Activated CD8-positive, alpha-beta memory T cell treated with anti-CD3 and anti-CD28 coated beads, Interleukin-2, amount 50 U/mL, for 24 hours (primary cell): ENCODE results near the gene R3HCC1L.
"Not testable (repeated sequence)": the region's sequence is repeated elsewhere in the genome, so short reads cannot be mapped to it uniquely, and the experiment has no call there.

Experiments
- DNase-seq: peaks from one replicate; pipeline ENCODE4 v3.0.0-alpha.2; 2020; ENCODE audit errors: extremely low read depth

Gene R3HCC1L

DNA sequence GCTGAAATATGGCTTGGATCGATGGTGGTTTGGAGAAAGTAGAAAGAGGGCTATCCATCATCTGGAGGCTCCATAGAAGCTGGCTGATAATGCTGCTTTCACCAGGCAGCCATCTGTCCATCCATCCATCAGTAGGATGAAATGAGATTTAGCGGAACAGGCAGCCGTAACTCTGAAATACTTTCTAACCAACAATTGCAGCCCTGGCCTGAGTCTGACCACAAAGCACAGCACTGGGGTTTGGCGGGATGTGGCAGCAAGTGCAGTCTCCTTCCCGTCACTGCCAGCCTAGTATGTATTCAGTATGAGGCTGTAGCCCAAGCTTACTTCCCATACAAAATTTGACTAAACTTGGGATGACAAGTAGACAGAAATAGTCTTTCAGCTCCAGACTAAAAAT, 38.0 kb downstream of the R3HCC1L start:
- DNase-seq, result no peak

DNA sequence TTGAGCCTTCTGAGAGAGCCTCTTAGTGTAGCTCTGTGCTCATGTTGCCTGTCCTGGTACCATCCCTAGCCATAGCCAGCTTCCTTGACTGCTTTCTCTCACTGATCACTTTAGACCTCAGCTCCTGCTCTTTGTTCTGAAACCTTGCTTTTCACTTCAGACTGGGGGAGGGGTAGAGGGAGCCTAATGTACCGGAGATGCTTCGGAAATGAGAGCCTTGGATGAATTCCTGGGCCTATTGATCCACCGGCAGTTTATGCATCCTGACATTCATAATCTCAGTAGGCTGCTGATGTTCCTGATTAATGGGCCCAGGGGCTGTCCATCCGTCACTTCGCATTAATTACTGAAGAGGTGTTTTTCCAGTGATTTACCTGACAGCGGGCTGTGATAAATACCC, 38.8 kb downstream of the R3HCC1L start:
- DNase-seq, result no peak

DNA sequence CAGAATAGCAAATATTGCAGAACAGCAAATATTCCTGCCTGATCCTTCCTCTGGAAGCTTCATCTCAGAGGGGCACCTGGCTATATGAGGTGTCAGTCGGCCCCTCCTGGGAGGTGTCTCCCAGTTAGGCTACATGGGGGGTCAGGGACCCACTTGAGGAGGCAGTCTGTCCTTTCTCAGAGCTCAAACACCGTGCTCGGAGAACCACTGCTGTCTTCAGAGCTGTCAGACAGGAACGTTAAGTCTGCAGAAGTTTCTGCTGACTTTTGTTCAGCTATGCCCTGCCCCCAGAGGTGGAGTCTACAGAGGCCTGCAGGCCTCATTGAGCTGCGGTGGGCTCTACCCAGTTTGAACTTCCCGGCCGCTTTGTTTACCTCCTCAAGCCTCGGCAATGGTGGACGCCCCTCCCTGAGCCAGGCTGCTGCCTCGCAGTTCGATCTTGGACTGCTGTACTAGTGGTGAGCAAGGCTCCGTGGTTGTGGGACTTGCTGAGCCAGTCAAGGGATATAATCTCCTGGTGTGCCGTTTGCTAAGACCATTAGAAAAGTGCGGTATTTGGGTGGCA, 48.0 kb downstream of the R3HCC1L start:
- not testable (repeated sequence) for DNase-seq

DNA sequence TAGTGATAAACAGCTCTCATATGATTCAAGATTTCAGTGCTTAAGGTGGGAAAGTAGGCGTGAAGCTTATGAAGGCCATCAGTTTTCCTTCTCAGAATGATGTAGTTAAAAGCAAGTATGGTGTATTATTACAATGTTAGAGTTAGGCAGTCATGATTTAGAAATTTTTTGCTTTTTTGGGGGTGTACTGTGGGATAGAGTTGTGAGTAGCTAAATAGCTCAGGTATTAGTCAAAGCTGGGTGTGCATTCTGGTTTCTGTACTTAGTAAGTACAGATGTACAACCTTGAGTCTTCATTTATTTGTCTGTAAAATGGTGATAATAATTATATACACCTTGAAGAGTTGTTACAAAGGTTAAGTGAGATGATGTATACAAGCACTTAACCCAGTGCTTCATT, 52.2 kb downstream of the R3HCC1L start:
- DNase-seq, result no peak

DNA sequence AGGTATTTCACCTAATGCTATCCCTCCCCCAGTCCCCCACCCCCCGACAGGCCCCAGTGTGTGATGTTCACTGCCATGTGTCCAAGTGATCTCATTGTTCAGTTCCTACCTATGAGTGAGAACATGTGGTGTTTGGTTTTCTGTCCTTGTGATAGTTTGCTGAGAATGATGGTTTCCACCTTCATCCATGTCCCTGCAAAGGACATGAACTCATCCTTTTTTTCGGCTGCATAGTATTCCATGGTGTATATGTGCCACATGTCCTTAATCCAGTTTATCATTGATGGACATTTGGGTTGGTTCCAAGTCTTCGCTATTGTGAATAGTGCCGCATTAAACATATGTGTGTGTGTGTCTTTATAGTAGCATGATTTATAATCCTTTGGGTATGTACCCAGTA, 56.3 kb downstream of the R3HCC1L start:
- not testable (repeated sequence) for DNase-seq

DNA sequence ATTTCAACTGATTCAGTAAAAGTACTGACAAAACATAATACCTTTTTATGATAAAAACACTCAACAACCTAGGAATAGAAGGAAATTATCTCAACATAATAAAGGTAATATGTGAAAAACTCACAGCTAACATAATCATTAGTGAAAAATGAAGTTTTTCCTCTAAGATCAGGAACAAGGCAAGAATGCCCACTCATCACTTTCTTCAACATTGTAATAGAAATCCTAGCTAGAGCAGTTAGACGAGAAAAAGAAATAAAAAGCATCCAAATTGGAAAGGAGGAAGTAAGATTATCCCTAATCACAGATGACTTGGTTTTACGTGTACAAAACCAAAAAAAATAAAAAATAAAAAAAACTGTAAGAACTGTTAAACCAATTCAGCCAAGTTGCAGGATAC, 58.6 kb downstream of the R3HCC1L start:
- DNase-seq, result no peak

DNA sequence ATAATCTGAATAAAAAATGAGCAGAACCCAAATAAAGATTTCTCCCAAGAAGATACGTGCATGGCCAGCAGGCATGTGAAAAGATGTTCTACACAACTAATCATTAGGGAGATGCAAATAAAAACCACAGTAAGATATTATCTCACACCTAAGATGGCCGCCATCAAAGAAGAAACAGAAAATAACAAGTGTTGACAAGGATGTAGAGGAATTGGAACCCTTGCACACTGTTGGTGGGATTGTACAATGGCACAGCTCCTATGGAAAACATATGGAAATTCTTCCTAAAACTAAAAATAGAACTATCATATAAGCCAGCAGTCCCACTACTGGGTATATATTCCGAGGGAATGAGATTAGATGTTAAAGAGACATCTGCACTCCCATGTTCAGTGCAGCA, 60.2 kb downstream of the R3HCC1L start:
- no peak for DNase-seq

DNA sequence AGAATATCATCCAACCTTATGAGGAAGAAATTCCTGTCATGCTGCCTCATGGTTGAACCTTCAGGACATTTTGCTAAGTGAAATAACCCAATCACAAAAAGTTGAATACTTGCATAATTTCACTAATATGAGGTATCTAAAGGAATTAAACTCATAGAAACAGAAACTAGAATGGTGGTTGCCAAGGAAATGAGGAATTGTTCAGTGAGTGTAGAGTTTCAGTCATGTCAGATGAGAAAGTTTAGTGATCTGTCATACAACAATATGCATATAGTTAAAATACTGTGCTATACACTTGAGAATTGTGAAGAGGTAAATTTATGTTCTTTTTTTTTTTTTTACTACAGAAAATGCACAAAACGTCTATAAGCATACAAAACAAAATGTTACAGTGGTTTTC, 60.7 kb downstream of the R3HCC1L start:
- DNase-seq, result no peak

DNA sequence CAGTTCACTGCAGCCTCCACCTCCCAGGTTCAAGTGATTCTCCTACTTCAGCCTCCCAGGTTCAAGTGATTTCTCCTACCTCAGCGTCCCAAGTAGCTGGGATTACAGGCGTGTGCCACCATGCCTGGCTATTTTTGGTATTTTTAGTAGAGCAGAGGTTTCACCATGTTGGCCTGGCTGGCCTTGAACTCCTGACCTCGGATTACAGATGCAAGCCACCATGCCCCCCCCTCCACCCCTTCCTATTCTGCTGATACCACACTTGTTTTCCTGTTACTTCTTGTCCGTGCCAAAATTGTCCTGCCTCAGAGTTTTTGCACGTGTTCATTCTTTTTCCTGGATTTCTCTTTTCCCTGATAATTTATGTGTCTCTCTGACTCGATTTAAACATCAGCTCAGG, 62.5 kb downstream of the R3HCC1L start:
- DNase-seq, result no peak

DNA sequence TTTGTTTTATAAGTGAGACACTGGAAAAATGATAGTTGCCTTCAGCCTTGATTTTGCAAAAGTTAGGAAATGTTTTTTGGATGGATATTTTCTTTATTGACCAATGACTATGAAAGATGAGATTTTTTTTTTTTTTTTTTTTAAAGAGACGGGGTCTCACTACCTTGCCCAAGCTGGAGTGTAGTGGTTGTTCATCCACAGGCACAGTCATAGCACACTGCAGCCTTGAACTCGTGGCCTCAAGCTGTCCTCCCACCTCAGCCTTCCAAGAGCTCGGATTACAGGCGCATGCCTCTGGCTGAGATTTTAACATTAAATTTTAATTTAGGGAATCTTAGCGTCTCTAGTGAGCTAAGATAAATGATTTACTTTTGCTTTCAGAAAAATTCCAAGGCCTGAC, 67.3 kb downstream of the R3HCC1L start:
- DNase-seq, result no peak

DNA sequence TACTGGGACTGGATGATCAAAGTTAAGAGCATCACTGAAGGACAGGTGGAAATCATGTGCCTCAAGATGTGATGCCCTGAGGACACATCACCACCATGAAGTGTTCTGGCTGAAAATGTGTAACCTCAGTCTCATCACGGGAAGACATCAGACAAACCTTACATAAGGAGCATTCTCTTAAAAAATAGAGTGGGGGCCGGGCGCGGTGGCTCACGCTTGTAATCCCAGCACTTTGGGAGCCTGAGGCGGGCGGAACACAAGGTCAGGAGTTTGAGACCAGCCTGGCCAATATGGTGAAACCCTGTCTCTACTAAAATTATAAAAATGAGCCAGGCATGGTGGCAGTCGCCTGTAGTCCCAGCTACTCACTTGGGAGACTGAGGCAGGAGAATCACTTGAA, 67.9 kb downstream of the R3HCC1L start:
- no peak for DNase-seq

DNA sequence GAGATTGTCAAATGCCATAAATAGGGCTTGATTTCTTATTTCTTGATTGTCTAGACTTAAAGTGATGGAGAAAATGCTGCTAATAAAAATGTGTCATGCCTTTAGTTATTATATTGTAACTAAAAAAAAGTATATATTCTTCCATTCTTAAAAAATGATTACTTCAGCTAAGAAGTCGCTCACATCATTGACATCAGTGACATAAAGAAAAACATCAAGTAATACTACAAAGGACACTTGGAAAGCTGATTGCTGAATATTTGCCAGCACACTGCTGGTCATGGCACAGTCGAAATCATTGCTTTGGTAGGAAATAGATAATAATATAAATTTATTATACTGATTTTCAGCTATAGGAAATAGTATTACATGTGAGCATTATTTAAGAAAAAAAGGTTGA, 70.9 kb downstream of the R3HCC1L start:
- no peak for DNase-seq

DNA sequence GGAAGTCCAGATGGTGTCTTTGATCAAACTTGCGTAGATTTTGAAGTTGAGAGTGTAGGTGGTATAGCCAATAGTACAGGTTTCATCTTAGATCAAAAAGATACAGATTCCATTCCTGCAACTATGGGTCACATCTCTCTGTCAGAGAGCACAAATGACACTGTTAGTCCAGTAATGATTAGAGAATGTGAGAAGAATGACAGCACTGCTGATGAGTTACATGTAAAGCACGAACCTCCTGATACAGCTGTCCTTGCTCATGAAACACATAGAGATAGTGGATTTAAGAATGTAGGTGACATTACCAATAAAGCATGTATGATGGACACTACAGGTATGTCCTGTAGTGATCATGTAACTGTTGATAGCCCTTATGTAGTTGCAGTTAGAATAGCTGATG, 74.5 kb downstream of the R3HCC1L start:
- no peak for DNase-seq

DNA sequence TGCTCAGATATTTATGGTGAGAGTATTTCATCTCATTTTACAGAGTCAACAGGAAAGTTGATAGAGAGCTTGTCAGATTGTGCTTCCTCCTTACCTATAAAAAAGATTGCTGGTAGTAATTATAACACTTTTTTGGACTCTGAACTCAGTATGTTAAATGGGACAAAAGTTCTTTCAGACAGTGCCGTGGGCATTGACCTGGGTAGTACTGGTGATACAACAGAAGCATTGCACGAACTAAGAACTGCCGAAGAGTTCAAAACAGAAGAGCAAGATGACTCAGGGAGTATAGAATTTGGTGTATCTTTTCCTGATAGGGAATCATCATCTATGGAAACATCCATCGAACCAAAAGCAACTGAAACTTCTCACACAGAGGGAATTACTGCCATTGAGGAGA, 75.0 kb downstream of the R3HCC1L start:
- DNase-seq, result no peak

DNA sequence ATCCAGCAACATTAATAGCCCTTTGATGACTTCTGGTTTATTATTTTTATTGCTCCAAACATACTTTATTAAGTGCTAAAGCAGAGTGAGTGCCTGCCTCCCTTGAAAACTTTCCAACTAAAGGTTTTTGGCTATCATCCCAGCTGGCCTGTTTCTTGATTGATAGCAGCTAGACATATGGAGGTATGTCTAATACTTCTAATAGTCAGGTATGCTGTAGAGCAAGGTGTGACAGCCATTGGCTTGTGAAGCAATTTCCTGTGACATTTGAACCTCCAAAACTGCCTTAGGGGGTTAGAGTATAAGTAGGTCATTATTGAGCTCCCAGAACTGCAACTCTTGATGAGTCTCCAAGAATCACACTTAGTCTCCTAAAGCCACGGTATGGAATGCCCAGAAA, 77.7 kb downstream of the R3HCC1L start:
- DNase-seq, result no peak

DNA sequence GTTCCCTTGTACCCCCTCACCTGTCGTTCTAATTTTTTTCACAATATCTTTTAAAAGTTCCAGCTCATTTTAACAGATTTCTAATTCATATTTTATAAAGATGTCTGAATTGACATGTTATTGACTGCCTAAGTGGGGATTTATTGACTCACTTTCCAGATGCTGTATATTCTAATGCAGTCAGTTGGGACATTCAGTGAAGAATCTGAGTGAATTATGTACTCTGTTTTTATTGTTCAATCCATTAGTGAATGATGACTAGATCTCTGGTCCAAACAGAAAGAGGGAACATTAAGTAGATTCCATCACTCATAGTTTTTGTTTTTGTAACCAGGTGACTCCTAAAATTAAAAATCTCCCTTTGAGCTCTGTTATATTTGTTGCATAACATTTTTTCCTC, 79.3 kb downstream of the R3HCC1L start:
- DNase-seq, result no peak

DNA sequence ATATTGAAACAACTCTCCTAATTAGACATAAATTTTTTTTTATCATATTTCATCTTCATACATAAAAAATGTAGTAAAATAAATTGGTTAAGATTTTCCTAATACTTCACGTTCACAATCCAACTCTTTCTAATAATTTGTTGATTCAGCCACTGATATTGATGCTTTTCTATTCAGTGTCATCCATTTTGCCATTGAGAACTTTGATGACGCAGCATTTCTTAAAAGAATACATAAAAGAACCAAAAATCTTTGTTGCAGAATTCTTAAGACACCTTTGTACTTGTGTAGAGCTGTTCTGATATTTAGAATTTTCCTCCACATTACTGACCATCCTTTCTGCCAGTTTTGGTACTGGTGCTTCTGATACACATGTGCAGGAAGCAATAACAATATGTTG, 80.9 kb downstream of the R3HCC1L start:
- no peak for DNase-seq

DNA sequence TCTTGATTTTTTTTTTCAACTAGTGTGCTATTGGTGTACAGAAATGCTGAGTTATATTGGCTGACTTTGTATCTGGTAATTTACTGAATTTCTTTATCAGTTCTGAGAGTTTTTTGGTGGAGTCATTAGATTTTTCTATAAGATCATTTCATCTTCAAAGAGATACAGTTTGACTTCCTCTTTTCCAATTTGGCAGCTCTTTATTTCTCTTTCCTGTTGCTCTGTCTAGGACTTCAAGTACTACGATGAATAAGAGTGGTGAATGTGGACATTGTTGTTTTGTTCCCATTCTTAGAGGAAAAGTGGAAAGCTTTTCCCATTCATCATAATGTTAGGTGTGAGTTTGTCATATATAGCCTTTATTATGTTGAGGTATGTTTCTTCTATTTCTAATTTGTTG, 83.3 kb downstream of the R3HCC1L start:
- no peak for DNase-seq

DNA sequence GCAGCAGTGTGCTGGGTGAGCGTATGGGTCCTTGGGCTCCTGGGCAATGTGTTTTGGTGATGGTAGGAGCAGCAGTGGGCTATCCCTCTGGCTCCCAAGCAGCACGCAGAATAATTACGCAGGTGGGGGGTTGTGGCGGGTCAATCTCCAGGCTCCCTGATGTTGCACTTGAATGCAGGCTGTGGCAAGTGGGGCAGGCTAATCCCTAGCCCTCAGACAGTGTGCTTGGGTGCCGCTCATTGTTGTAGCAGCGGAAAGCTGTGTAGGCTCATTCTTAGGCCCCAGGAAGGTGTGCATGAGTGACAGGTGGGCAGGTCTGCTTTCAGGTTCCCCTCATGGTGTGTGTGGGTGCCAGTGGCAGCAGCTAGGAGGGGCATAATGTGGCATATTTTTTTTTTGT, 89.4 kb downstream of the R3HCC1L start:
- no peak for DNase-seq

DNA sequence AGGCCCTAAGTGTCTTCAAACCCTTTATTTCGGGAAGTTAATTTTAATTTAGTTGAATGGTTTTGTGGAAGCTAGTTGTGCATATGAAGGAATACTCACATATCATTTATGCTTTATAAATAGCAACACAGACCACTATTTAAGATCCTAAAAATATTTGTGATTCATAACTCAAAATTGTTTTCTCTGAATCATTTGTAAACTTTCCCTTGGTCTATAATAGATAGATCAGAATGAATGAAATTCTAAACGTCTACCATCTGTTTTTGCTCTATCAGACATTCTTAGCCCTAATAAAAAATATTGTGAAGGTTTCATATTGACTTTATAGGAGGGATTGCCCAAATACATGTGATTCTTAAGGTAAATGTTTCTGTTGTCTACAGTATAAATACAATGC, 90.1 kb downstream of the R3HCC1L start:
- no peak for DNase-seq

DNA sequence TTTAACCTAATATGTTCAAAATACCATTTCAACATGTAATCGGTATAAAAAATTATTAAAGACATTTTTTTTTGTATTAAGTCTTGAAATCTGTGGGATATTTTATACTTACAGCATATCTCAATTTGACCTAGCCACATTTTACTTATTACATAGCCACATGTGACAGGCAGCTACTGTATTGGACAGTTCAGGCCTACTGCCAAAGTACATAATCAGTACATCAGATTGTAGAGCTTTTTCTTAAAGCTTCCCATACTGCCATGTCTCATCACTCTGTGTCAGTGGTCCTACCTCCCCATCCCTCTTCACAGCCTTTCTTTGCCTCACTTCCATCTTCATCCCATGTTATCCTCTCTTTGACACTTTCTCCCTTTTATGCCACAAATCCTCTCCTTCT, 90.5 kb downstream of the R3HCC1L start:
- no peak for DNase-seq

DNA sequence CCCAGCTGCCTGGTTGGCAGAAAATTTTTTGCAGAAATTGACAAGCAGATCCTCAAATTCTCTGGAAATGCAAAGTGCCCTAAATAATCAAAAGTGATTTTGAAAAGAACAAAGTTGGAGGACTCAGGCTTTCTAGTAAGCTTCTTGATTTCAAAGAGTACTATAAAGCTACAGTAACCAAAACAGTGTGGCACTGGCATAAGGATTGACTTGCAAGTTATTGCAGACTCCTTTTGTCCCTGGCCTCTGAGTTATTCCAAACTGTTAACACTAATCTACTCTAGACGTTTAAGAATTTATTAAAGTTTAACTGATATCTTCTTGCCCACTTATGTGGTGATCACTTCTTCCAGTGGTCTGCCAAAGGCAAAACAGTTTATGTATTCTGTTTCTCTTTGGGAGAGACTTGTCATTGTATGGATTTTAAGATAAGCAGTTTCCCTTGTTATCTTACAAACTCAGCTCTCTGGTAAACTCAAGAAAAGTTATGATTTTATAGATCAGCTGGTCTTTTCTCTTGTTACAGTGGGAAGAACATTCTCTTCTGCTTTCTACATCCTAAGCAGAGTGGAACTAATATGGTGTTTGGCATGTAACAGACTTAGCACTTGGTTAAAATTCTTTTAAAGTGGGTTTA, 92.2 kb downstream of the R3HCC1L start:
- DNase-seq, result no peak

DNA sequence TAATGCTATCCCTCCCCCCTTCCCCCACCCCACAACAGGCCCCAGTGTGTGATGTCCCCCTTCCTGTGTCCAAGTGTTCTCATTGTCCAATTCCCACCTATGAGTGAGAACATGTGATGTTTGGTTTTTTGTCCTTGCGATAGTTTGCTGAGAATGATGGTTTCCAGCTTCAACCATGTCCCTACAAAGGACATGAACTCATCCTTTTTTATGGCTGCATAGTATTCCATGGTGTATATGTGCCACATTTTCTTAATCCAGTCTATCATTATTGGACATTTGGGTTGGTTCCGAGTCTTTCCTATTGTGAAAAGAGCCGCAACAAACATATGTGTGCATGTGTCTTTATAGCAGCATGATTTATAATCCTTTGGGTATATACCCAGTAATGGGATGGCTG, 93.3 kb downstream of the R3HCC1L start:
- not testable (repeated sequence) for DNase-seq

DNA sequence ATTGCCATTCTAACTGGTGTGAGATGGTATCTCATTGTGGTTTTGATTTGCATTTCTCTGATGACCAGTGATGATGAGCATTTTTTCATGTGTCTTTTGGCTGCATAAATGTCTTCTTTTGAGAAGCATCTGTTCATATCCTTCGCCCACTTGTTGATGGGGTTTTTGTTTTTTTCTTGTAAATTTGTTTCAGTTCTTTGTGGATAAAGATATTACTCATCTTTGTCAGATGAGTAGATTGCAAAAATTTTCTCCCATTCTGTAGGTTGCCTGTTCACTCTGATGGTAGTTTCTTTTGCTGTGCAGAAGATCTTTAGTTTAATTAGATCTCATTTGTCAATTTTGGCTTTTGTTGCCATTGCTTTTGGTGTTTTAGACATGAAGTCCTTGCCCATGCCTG, 93.8 kb downstream of the R3HCC1L start:
- DNase-seq, result not testable (repeated sequence)
